ENCODE measurements around the gene KMT2E.

DNA sequence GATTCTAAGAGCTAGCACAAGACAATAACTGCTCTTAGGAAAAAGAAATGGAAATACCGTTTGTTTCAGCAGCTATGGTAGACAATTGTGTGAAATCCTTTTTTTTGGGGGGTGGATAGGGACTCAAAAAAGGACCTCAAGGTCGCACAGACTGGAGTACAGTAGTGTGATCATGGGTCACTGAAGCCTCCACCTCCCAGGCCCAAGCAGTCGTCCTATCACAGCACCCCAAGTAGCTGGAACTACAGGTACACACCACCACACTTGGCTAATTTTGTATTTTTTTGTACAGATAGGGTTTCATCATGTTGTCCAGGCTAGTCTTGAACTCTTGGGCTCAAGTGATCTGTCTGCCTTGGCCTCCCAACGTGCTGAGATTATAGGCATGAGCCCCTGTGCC is 33.9 kb downstream of the KMT2E start:
- TF ChIP-seq POLR2A (IDR thresholded peaks at IDR 0.05; ENCODE audit: extremely low read depth, insufficient read length) = no peak
- TF ChIP-seq CTCF (IDR thresholded peaks at IDR 0.05; ENCODE audit: low read depth, low read length) = no peak

Data from NB4 (cell line).